Left lung (tissue), 10 donors: ENCODE measurements around the gene LMF2. TPM values are rescaled to one million over a fixed set of nuclear protein-coding genes. Genes with fewer than 3 reads are reported as not detected.

Experiments used
- ATAC-seq: fragments of 200-7000 bp; cut with Tn5 transposase; one replicate; pipeline ENCODE4 v1.9.1; 2020; ENCODE audit warnings: moderate library complexity
- DNase-seq, 4 donors: peaks; one replicate each; pipeline ENCODE4 v3.0.0-alpha.2; 2013 to 2020
- H3K27ac ChIP-seq, 2 donors: fragments of 200-600 bp; sonication (generic) in 1 of 2; one replicate each; pipeline versions ENCODE4 v1.5.0 to v1.8.0; 2020 to 2021
- H3K27me3 ChIP-seq, 2 donors: fragments of 200-600 bp; sonication (generic) in 1 of 2; one replicate each; pipeline versions ENCODE4 v1.5.0 to v1.8.0; 2020 to 2021
- H3K36me3 ChIP-seq, 2 donors: fragments of 200-600 bp; sonication (generic) in 1 of 2; one replicate each; pipeline versions ENCODE4 v1.5.0 to v1.8.0; 2020 to 2021
- H3K4me1 ChIP-seq, 2 donors: fragments of 200-600 bp; one replicate each; pipeline ENCODE4 v1.8.0; 2021
- H3K4me3 ChIP-seq, 2 donors: fragments of 200-600 bp; sonication (generic) in 1 of 2; one replicate each; pipeline versions ENCODE4 v1.5.0 to v1.8.0; 2020 to 2021; ENCODE audit warnings: mild to moderate bottlenecking in 1 of 2
- H3K9me3 ChIP-seq, 2 donors: fragments of 200-600 bp; sonication (generic) in 1 of 2; one replicate each; pipeline versions ENCODE4 v1.5.0 to v1.8.0; 2020 to 2021
- intact Hi-C, 2 donors: fragments of 100-400 bp; cut with DNase I; formaldehyde crosslinking; loops; one replicate each; pipeline versions ENCODE4 v1.11.2 to v1.14.2; 2022
- polyA plus RNA-seq, 6 donors: library from polyadenylated mRNA; unstranded; fragments of 120-200 nt; gene quantifications; one replicate each; pipeline ENCODE4 v1.2.1, GENCODE V29; 2013; ENCODE audit not compliant: insufficient read length in 6 of 6
- total RNA-seq, 2 donors: library from RNA; stranded (reverse); fragmentation: NEBNext Ultra II Directional; extraction: Animal tissue kit (Norgen Biotek cat#: 25700); gene quantifications; one replicate each; pipeline ENCODE4 v1.2.1, GENCODE V29; 2021
- TF ChIP-seq, protein P1 (sequence below), 2 donors: fragments of 200-600 bp; sonication (generic) in 1 of 2; IDR thresholded peaks; one replicate each; pipeline versions ENCODE4 v1.5.0 to v1.8.0; 2021; ENCODE audit warnings: antibody characterized with exemption in 2 of 2
- donor health status: DM: no; HTN: yes; CAD: no.
- donor health status: DM: no; HTN: no; CAD: no.

Gene LMF2
- total and polyA plus RNA-seq, 8 donors: 32.9 to 76.4 (median 47.1) TPM

DNA sequence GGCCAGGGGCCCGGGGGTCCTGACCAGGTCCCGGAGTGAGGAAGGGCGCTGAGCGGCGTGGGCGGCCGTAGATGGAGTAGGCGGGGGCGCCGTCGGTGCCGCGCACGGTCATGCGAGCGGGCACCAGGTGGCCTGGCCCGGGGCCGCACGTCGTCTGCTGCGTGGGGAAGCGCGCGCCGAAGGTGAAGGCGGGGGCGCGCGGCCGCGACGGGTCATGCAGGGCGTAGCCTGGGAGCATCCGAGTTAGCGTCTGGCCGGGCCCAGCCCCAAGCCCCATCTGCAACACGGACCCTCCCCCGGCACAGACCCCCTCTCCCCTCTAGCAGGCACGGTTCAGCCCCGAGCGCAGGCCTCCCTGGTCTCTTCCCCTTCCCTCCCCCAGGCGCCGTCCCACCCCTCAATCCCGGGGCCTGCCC lies 24.1 kb upstream of the LMF2 start:
- H3K27ac ChIP-seq: peak overlapping the region; percentile 99
- no peaks in the 10 kb centered on the region for H3K27me3 ChIP-seq
- peak overlapping the region; percentile 71 to 85 for H3K4me3 ChIP-seq
- ATAC-seq: peak; percentile 29
- no peaks in the 10 kb centered on the region for H3K9me3 ChIP-seq
- DNase-seq: peak in 2 of 4 donors; percentile 78 to 94
- intact Hi-C loops: no loop called here
- peaks cover 6 to 75% of the 10 kb centered on the region in 2 donors for H3K4me1 ChIP-seq
- peaks cover 0 to 20% of the 10 kb centered on the region in 2 donors for H3K36me3 ChIP-seq
- TF ChIP-seq, protein P1, sequence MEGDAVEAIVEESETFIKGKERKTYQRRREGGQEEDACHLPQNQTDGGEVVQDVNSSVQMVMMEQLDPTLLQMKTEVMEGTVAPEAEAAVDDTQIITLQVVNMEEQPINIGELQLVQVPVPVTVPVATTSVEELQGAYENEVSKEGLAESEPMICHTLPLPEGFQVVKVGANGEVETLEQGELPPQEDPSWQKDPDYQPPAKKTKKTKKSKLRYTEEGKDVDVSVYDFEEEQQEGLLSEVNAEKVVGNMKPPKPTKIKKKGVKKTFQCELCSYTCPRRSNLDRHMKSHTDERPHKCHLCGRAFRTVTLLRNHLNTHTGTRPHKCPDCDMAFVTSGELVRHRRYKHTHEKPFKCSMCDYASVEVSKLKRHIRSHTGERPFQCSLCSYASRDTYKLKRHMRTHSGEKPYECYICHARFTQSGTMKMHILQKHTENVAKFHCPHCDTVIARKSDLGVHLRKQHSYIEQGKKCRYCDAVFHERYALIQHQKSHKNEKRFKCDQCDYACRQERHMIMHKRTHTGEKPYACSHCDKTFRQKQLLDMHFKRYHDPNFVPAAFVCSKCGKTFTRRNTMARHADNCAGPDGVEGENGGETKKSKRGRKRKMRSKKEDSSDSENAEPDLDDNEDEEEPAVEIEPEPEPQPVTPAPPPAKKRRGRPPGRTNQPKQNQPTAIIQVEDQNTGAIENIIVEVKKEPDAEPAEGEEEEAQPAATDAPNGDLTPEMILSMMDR (IDR thresholded peaks at IDR 0.05): no peak

DNA sequence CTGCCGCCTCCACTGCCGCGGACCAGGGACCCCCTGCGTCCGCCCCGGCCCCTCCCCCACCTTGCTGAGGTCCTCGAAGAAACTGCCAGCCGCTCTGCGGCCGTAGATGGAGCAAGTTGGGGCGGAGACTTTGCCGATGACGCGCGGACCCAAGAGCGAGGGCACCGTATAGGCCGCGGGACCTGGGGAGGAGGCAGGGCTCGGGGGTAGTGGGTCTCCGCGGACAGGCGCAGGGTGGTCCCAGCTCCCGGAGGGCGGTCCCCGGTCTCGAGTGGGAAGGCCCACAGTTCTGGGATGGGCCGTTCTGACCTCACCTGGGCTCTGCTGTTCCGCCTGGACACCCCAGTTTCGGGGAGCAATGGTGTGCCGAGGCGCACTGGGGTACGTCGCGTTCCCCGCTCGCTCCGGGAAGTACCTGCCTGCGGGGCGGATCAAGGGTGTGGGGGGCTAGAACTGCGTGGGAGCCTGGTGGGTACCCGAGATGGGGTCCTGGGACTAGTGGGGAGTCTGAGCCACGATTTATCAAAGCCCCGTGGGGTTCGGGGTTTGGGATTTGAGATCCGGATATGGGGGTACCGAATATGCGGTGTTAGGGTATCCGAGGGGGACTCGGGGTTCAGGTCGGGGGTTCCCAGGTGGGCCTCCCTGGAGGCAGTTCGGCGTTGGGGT lies 23.5 kb upstream of the LMF2 start:
- Histone ChIP-seq H3K36me3 (peaks cover 0 to 20% of the 10 kb centered on the region in 2 donors), H3K9me3 (no peaks in the 10 kb centered on the region), H3K4me3 (peak overlapping the region; percentile 71 to 85), H3K4me1 (peaks cover 6 to 71% of the 10 kb centered on the region in 2 donors), H3K27ac (peak overlapping the region; percentile 99), H3K27me3 (no peaks in the 10 kb centered on the region)
- TF ChIP-seq, protein P1 (IDR thresholded peaks at IDR 0.05): no peak
- ATAC-seq: peak; percentile 57
- peak; percentile 54 to 99 (median 91) for DNase-seq
- intact Hi-C loops: no loop called here

DNA sequence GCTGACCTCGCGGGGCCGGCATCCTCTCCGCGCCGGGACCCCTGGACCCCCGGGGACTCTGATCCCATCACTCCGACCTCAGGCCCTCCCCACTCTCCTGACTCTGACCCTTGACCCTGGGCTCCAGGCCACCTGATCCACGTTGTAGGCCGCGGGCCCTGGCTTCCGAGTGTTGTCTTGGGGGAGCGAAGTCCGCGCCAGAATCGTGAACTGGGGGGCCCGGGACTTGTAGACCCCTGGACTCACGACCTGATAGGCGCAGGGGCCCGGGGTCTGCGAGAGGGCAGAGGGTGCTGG lies 23.0 kb upstream of the LMF2 start:
- DNase-seq (no peak), ATAC-seq (peak; percentile 0)
- peak overlapping the region; percentile 99 for H3K27ac ChIP-seq
- H3K27me3 ChIP-seq: no peaks in the 10 kb centered on the region
- intact Hi-C loops: no loop called here
- H3K4me1 ChIP-seq: peaks cover 6 to 66% of the 10 kb centered on the region in 2 donors
- TF ChIP-seq, protein P1 (IDR thresholded peaks at IDR 0.05): no peak
- peaks cover 0 to 20% of the 10 kb centered on the region in 2 donors for H3K36me3 ChIP-seq
- H3K9me3 ChIP-seq: no peaks in the 10 kb centered on the region
- H3K4me3 ChIP-seq: peak overlapping the region; percentile 71 to 85

DNA sequence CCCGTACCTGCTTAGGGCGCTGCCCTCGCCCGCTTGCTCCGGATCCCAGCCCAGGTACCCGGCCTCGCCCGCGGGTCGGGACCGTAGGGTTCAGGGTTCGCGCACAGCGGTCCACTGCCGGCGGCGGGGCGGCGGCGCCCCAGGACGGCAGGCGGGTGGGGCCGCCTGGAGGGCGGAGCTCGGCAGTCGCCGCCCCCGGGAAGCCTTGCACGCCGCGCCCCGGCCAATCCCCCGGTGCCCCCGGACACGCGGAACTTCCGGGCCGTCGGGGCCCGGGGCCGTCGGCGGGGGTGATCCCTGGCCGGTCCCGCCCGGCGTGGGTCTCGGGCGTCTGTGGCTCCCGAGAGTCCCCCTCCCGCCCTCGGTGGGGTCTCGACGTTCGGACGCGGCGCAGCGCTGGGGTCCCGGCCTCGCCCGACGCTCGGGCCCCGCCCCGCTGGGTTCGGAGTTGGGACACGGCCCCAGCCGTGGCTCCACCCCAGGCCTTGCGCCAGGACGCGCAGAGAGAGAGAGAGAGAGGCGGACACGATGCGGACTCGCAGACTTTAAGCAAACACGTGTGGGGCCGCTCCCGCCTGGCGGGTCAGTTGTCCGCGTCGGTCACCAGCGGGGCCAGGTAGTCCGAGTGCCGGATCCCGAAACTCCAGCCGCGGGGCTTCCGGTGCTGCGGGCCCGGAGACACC lies 22.5 kb upstream of the LMF2 start, which contains the start of gene TYMP:
TSS of gene TYMP (minus strand) at position 116 of the 683 bp plus-strand sequence. CDS start 303 bp downstream, outside the sequence.
- Histone ChIP-seq H3K4me3 (peak within 1 kb of the TSS; percentile 71 to 85), H3K27ac (peak within 1 kb of the TSS; percentile 99), H3K4me1 (peaks cover 6 to 63% of the 10 kb centered on the region in 2 donors), H3K36me3 (peaks cover 0 to 20% of the 10 kb centered on the region in 2 donors), H3K27me3 (no peaks in the 10 kb centered on the region), H3K9me3 (no peaks in the 10 kb centered on the region)
- TF ChIP-seq, protein P1 (IDR thresholded peaks at IDR 0.05): no peak
- DNase-seq (peak; percentile 39 to 97 (median 84)), ATAC-seq (peak; percentile 42)
- intact Hi-C loops: no loop called here

DNA sequence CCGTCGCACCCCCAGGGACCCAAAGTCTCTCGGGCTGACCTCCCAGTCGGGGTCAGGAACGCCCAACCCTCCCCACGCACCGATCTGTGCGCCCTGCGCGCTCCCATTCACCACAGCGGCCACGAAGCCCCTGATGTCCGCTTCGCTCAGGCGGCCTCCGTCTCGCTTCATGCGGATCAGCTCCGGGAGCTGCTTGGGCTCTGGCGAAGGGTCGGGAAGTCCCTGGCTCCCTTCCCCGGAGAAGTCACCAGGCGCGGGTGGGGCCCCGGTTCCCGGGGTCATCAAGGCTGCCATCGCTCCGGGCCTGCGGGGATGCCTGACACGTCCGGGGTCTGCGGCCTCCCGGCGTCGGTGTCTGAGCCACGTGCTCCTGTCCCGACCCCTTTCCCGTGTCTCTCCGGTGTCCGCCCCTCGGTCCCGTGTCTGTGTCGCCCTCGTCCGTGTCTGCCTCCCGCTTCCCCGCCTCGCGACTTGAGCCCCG lies 22.0 kb upstream of the LMF2 start:
- ATAC-seq: no peak
- peak overlapping the region; percentile 99 for H3K27ac ChIP-seq
- no peaks in the 10 kb centered on the region for H3K27me3 ChIP-seq
- H3K4me1 ChIP-seq: peaks cover 12 to 63% of the 10 kb centered on the region in 2 donors
- no peak for DNase-seq
- intact Hi-C loops: no loop called here
- H3K36me3 ChIP-seq: peaks cover 0 to 20% of the 10 kb centered on the region in 2 donors
- no peaks in the 10 kb centered on the region for H3K9me3 ChIP-seq
- H3K4me3 ChIP-seq: peak overlapping the region; percentile 71 to 85
- TF ChIP-seq, protein P1 (IDR thresholded peaks at IDR 0.05): no peak
